ENCODE results near the gene SLC4A8.
"Not testable (repeated sequence)": the region's sequence is repeated elsewhere in the genome, so short reads cannot be mapped to it uniquely, and the experiment has no call there.

SLC4A8 gene

DNA sequence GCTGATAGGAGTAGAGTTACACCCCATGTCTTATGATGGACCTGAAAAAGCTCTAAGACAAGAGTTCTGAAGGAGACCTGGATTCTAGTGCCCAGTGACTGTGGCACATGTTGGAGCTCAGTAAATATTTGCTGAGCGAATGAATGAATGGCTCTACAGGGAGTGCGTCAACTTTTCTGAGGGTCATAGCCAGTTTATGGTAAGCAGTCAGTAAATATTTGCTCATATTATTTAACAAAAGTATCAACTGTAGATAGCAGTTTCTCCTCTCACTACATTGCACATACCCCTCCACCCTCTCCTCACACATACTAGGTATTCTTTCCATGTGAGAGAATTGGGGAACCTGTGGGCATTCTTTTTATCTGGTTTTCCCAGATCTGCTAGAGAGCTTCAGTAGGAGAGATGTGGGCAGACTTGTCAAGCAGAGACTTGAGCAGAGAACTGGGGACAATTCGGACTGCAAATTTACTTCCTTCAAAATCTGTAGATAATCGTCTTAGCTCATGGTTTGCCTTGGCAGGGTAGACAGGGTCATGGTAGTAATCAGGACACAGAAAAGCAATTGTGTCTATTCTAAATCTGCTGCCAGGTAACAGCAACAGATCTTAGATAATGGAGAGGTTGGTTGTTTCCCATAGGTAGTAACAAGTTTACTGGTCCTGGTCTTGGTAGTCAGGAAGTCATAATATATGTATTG lies 5.7 kb downstream of the SLC4A8 start:
- no peak for DNase-seq

DNA sequence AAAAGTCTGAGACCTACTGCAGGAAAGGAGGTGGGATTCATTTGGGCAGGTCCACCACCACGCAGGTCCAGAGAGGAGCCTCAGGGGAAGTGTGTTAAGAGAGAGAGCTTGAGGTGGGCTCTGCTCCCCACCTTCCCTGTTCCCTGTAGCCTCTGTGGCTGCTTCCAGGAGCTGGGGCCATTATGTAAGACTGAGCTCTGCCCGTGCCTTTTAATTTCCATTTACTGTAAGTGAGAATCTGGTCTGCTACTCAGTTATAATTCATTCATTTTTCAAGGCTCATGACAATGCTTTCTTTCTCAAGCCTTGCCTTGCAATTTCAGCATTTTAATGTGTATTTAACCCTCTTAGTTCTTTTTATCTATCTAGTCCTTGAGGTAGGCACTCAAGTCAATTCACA lies 8.3 kb downstream of the SLC4A8 start:
- no peak for DNase-seq

DNA sequence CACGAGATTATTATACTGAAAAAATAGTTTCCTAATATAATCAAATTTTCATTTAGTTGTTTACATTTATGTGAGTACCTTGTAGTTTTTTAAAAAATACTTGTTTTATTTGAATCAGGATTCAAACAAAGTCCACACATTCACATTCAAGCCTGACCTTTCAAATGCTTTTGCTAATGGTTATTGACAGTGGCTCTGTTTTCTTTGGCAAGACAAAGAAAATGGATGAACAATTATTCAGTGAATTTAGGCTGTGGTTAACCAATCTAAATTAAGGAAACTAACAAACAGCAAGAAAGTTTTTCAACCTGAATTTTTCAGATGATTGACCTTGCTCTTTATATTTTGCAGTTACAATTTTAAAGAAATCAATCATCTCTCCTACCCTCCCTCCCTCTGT lies 9.7 kb downstream of the SLC4A8 start:
- no peak for DNase-seq

DNA sequence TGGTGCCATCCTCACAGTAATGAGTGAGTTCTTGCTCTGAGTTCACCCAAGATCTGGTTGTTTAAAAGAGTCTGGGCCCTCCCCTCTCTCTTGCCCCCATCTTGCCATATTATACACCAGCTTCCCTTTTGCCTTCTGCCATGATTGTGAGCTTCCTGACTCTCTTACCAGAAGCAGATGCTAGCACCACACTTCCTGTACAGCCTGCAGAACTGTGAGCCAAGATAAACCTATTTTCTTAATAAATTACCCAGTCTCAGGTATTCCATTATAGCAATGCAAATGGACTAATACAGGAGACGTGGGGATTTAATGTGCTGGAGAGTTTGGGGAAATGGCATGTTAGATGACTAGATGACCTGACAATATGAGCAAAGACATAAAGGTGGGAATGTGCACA lies 12.8 kb downstream of the SLC4A8 start:
- no peak for DNase-seq

DNA sequence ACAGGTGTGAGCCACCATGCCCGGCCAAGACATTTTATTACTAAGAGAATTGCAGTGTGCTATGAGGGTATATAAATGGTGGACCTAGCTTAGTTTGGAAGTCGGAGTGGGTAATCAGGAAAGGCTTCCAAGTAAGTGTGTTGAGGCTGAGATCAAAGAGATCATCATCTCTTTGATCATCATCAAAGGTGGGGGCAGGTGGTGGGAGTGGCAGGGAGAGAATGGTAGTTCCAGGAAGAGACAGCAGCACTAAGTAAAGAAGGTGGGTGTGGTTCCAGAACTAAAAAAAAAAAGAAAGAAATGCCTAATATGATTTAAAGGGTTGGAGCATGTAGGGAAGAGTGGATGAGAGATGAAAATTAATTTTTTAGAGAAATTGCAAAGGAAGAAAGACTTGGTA lies 14.7 kb downstream of the SLC4A8 start:
- no peak for DNase-seq

DNA sequence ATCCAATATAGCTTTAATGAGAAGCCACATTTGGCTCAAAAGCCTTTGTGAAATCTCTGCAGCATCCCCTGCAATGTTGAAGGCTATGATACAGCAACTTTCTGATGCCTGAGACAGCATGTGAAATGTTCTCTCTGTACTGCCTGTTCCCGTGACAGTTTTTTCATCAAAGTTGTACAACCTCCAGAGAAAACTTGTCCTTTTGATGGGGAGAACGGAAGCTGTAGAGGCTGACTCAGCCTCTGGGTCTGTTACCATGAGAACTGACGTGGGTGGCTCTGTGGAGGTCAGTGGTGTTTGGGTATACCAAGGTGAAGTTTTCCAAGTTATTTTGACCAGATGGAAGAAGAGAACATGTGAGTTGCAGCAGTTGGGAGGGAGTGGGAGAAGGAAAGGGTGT lies 17.0 kb downstream of the SLC4A8 start:
- no peak for DNase-seq

DNA sequence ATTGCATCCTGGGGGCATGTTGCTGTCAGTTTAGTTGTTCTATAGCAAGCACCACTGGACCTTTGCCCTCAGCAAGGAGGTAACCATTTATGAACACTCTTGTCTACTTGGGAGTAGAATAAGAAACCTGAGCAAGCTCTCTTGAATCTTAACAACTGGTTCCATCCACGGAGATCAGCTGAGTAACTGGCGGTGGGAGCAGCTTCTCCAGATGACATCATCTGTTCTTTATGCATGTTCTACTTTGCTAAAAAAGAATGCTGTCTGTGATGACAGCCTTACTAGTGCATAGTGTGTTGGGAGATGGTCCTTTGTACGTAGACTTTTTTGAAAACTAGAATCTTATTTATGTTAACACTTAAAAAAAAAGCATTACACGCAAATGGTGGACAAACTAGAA lies 17.7 kb downstream of the SLC4A8 start:
- DNase-seq: no peak

DNA sequence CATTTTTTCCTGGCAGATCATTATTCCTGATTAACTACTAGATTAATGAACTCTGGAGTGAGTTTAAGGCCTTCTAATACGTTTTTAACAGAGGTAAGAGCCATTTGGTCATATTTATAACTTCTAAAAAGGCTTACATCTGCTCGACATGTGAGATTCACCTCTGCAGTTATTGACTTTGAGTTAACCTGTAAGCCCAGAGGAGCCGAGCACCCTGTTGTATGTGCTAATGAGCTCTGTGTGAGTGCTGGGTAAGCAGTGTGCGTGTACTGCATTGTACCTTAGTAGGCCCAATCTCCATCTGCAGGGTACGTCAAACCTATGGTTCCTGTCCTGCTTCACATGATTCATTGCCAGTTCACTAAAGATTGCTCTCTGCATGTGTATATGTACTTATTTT lies 18.9 kb downstream of the SLC4A8 start:
- DNase-seq: no peak

DNA sequence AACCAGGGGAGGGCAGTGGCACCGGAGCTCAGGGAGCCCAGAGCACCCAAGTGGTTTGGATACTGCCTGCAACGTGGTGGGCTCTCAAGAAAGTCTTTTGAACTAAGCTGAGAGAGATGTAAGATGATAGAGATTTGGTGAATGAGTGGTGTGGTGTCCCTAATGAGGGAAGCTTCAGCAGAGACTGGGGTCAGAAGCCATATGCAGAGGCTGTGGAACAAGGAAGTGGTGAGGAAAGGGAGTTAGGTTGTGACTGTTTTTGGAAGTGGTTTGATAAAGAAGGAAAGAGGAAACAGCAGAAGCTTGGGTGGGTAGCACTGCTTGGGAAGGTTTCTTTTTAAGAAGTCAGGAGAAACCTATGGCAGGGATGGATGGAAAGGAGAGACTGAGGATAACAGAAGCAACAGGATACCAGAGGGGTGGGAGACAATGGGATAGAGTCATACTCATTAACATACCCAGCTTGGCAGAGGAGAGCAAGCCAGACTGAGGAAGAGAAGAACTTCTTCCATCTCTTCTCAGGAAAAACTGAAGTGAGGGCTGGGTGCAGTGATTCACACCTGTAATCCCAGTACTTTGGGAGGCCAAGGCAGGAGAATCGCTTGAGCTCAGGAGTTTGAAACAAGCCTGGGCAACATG lies 24.1 kb downstream of the SLC4A8 start:
- no peak for DNase-seq

DNA sequence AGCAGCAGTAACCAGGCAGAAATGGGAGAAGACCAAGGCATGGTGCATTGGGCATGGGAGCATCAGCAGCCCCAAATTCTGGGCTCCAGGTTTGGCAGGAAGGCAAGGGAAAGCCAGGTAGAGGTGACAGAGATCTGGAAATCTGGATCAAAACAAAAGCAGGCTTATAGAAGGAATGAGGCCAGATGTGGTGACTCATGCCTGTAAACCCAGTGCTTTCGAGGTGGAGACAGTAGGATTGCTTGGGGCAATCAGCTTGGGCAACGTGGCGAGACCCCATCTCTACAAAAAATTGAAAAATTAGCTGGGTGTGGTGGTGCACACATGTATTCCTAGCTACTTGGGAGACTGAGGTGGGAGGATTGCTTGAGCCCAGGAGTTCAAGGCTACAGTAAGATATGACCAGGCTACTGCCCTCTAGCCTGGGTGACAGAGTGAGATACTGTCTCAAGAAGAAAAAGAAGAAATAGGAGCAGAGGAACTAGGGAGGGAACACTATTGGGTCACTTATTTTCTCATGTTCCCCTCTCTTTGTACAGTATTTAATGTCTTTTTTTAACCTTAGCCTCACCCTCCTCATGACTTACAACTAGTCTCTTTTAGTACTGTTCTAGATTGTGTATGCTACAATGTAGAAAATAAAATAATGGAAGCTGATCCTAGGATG lies 25.1 kb downstream of the SLC4A8 start:
- DNase-seq: no peak

DNA sequence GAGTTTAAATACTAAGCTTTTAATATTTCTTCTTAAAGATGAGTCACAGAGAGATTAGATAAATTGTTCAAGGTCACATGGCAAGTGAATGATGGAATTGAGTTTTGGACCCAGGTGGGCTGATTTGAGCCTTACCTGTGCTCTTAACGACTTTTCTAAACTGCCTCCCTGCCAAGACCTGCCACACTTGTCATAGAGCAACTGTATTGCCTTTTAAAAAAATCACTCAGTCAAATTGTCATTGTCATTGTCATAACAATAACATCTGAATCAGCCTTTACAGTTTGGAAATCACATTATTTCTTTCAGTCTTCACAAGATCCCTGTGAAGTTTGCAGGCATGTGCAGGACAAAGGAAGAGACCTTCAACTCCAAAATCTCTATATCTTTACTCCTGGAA lies 25.7 kb downstream of the SLC4A8 start:
- no peak for DNase-seq

DNA sequence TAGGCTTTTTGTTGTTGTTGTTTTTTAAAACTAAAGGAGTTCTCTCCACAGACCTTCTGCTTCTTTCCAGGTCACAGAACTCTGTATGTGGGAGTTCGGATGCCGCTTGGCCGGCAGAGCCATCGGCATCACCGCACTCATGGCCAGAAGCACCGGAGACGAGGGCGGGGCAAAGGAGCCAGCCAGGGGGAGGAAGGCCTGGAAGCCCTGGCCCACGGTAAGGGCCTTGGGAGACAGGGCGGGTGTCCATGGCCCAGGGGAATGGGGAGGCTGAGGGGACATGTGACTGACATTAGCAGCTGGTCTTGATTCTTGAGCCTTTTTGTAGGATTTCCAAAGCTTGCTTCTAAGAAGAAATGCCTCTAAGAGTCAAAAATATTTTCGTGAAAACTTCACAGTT lies 26.2 kb downstream of the SLC4A8 start:
- DNase-seq: no peak

DNA sequence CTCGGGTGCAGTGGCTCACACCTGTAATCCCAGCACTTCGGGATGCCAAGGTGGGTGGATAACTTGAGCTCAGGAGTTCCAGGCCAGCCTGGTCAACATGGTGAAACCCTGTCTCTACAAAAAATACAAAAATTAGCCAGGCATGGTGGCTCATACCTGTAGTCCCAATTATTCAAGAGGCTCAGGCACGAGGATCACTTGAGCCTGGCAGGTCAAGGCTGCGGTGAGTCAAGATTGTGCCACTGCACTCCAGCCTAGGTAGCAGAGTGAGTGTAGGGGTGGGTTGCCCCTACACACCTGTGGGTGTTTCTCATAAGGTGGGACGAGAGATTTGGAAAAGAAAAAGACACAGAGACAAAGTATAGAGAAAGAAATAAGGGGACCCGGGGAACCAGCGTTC lies 29.4 kb downstream of the SLC4A8 start:
- DNase-seq: not testable (repeated sequence)

DNA sequence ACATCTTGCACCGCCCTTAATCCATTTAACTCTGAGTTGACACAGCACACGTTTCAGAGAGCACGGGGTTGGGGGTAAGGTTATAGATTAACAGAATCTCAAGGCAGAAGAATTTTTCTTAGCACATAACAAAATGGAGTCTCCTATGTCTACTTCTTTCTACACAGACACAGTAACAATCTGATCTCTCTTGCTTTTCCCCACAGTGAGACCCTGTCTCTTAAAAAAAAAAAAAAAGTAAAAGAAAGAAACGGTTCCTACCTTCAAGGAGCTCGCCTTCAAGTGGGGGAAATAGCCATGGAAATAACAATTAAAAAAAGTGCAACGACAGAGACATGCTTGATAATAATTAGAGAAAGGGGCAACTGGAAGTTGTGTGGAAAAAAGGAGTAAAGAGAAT lies 30.4 kb downstream of the SLC4A8 start:
- DNase-seq: not testable (repeated sequence)

DNA sequence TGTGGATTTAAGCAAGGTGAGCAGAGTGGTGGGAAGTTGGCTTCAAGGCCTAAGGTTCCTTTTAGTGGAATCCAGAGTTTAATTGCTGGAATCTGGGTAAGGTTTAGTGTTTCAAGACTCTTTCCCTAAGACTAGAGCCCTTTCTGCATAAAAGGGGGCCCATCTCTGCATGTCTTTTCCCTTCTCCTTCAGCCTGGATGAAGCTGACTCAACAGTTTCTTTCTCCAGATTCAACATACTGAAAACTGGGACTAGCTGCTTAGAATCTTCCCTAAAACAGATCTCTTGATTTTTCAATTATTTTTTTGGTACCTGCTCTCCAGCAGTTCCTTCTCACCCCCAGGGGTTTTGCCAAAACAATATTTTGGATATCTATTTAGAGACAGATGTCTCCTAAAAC lies 34.0 kb downstream of the SLC4A8 start:
- no peak for DNase-seq

DNA sequence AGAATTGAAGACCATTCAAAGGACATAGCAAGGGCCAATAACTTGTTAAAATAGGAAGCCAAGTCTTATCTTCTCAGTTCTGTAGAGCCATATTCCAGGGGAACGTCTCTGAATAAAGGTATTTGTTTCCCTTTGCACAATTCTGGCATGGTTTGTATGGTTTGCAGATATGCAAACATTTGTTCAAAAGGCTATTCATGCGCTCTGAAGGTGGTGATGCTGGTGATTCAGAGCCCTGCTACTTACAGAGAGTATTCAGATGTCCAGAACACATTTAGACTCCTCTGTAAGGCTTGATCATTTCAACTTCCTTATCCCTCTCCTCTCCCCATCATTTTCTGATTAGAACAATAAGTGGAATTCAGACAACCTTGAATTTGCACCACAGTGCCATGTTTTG lies 35.9 kb downstream of the SLC4A8 start:
- DNase-seq: no peak

DNA sequence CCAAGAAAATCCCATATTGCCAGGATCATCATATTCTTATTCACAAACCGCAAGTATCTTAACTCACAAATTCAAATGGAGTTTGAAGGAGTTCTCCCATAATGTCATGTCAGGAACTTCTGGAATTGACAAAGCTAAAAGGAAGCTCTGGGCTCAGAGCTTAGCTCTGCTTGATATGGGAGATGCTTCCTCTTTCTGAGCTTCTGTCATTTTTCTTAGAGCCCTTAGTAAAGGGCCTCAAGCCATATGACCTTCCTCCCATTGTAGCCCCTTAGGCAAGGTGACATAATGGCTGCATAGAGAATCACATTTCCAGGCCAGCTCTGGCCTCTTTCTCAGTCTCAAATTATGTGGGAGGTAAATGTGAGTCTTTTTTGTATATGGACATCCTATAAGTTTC lies 40.9 kb downstream of the SLC4A8 start:
- no peak for DNase-seq

DNA sequence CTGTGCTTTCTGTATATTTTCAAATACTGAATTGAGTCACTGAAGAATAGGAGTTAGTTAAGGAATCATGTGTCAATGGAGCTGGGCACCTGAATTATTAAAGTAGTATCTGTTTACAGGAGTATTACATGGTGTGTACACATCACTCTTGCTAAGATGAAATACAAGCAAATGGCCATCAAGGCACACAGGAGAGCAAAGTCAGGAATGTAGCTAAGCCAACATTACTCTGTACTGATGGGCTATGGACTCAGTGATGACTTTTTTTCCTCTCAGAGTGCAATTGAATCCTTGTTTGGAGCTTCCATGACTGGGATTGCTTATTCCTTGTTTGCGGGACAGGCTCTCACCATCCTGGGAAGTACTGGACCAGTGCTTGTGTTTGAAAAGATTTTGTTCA lies 45.5 kb downstream of the SLC4A8 start:
- no peak for DNase-seq

DNA sequence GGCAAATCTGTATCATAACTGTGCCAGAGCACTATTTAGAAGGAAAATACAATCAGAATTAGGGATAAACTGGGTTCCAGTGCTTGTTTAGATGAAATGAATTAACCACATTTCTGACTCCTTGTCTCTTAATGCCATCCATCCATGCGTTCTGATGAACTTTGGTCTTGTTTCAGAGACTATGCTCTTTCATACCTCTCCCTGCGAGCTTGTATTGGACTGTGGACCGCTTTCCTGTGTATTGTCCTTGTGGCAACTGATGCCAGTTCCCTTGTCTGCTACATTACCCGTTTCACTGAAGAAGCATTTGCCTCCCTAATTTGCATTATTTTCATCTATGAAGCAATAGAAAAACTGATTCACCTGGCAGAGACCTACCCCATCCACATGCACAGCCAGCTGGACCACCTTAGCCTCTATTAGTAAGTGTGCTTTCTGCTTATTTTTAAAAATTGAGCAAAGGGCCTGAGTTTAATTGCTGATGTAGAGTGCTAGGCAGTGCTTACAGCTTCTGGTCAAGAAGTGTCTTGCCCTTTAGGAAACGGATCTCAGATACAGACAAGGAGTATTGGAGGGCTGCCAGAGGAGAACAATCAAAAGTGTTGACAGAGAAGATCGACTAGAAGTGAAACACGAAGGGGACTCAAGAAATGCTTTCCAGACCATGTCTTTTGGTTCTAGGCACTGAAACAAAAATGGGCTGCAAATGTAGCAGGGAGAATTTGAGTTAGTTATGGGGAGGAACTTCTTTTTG lies 46.7 kb downstream of the SLC4A8 start:
- DNase-seq: no peak

DNA sequence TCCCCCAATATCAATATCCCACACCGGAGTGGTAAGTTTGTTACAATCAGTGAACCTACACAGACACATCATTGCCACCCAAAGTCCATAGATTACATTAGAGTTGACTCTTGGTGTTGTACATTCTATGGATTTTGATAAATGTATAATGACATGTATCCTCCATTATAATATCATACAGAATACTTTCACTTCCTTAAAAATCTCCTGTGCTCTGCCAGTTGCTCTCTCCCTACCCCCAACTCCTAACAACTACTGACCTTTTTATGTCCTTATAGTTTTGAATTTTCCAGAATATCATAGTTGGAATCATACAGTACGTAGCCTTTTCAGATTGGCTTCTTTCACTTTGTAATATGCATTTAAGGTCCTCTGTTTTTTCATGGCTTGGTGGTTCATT lies 48.4 kb downstream of the SLC4A8 start:
- DNase-seq: no peak

DNA sequence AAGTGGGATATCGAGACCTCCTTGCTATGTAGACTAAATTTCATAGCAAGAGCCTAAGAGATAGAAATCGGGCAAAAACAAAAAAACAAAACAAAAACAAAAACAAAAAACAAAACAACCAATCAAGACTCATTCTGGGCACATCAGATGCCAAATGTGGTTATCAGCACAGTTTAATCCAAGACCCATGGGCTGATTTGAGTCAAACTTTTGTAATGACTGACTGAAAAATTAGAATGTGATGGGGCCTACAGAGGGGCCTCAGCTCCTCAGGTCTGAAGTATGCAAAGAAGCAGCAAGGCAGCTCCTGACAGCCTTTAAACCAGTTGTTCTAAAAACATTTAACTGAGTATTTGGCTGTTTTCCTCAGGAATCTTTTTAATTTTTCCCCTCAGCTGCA lies 49.3 kb downstream of the SLC4A8 start:
- DNase-seq: no peak

DNA sequence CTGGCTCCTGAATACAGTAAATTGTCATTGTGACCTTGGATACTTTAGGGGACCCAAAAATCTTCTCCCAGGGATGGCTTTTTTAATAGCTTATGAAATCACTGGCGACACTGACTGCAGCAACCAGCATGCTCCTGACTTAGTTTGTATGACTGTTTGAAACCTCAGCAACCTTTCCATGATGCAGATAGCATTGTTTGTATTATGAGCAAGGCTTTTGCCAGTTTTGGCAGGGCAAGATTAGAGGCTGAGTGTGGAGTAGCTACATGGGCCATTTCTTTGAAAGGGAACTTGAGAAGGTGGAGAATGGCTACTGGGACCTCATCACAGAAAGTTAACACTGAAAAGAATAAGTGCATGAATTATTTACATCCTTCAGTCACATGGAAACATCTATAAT lies 50.9 kb downstream of the SLC4A8 start:
- DNase-seq: no peak

DNA sequence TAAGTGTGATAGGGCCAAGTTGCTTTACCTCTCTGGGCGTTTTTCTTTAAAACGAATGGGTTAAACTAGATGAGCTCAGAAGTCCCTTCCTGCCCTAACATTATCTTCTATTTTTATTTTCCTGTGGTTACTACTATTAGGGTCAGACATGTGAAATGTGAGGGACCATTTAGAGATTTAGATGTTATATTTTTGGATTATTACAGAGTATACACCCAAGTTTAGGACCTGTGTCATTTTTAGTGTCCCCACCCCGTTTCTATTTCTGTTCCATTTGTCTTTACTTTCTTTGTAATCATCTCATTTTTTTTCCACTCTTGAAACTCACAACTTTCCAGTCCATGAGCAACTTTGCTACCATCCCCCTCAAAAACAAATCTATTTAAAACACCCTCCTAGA lies 56.3 kb downstream of the SLC4A8 start:
- DNase-seq: no peak

Measured in hematopoietic multipotent progenitor cell treated with erythropoietin and hydrocortisone succinate and interleukin-3 and kit ligand, for 8 days (in vitro differentiated cells).